ENCODE results near the gene ATG12.
"Not testable (repeated sequence)": the region's sequence is repeated elsewhere in the genome, so short reads cannot be mapped to it uniquely, and the experiment has no call there.

Gene ATG12

DNA sequence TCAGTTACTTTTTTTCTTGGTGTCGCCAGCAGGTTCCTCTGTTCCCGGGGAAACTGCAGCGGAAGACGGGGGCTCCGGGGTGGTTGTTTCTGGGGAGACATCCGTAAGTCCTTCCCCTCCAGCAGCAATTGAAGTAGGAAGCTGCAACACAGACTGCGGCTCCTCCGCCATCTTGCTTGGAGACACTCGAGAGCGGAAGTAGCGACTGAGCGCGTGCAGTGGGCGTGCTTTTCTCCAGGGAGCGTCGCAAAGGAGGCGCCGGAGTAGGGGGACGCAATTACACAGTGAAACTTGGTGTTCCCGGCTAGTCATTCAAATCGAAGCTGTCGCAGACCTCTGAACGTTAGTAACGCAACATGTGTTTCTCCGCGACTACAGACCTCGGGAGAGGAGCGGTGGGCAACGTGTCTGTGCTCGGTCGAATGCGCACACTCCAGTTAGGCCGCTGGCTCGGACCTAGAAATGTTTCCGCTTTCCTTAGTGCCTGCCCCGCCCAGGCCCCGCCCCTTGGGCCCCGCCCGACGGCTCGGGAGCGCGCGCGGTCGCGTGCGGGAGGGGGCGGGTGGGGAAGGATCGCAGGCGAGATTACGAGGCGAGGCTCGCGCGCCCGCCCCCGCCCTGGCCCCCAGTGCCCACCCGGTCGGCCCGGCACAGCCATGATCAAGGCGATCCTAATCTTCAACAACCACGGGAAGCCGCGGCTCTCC lies at the start of gene ATG12, which contains the start of gene AP3S1:
Gene ATG12 (minus strand): TSS at position 184 of the 707 bp plus-strand sequence. CDS start 13 bp downstream, at position 171.
Gene AP3S1 (plus strand): TSS at position 554 of the 707 bp plus-strand sequence. CDS start 103 bp downstream, at position 657.
- DNase-seq = peak; percentile 96

DNA sequence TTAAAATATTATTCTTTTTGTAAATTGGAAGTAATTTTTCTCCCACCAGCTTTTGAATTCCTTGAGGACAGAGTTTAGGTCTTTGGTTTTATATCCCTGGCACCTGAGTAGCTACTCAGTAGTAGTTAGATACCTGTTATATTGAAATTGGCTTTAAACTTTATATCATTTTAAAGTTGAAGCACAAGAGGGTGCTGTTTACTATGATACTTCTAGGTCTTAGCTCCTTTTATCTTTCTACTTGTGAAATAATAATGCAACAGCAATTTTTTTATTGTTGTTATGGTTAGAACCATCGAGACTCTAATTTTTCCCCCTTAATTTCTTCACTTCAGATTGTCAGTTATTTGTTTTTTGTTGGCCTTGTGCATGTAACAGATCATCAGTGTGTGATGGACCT lies 46.7 kb upstream of the ATG12 start:
- DNase-seq = no peak

DNA sequence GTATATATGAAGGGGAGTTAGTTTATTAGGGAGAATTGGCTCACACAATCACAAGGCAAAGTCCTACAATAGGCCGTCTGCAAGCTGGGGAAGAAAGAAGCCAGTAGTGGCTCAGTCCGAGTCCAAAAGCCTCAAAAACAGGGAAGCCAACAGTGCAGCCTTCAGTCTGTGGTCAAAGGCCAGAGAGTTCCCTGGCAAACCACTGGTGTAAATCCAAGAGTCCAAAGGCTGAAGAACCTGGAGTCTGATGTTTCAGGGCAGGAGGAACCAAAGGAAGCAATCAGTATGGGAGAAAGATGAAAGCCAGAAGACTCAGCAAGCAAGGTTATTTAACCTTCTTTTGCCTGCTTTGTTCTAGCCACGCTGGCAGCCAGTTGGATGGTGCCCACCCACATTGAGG lies 43.8 kb upstream of the ATG12 start:
- not testable (repeated sequence) for DNase-seq

DNA sequence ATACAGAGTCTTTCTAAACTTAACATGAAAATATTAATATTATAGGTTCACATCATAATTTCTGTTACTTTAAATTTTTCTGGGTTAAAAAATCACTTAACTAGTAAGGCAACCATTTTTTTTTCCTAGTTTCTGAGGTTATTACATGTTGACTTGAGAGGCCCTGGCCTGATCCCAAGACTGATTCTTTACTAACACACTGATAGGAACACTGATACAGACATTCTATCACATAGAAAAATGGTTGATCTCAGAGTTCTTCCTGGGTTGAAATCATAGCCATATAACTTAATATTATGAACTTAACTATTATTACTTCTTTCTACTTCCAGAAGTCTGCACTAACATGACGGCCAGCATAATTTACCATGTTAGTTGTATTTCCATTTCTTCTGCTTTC lies 43.3 kb upstream of the ATG12 start:
- no peak for DNase-seq

DNA sequence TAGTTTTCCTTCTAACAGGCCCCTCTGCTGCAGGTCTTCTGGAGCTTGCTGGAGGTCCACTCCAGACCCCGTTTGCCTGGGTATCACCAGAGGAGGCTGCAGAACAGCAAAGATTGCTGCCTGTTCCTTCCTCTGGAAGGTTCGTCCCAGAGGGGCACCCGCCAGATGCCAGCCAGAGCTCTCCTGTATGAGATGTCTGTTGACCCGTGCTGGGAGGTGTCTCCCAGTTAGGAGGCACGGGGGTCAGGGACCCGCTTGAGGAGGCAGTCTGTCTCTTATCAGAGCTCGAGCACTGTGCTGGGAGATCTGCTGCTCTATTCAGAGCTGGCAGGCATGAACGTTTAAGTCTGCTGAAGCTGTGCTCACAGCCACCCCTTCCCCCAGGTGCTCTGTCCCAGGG lies 41.1 kb upstream of the ATG12 start:
- DNase-seq = not testable (repeated sequence)

DNA sequence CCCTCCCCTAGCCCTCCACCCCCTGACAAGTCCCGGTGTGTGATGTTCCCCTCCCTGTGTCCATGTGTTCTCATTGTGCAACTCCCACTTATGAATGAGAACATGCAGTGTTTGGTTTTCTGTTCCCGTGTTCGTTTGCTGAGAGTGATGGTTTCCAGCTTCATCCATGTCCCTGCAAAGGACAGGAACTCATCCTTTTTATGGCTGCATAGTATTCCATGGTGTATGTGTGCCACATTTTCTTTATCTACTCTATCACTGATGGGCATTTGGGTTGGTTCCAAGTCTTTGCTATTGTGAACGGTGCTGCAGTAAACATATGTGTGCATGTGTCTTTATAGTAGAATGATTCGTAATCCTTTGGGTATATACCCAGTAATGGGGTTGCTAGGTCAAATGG lies 36.0 kb upstream of the ATG12 start:
- DNase-seq = not testable (repeated sequence)

DNA sequence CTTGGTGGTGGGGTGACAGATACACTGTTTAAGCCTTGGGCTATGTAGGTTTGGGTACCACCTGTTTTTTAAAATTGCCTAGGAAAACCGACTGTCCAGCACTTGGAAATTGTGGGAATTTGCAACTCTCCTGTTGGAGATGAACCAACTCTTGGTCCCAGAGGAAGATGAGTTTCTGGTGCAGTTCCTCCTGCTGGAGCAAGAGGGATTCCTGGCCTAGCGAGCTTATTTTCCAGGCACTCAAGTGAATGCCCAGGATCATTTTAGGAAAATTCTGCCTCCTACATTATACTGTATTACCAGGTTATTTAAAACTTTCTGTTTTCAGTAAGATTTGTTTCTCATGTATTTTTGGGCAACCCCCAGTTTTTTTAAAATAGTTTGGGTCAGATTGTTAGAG lies 34.1 kb upstream of the ATG12 start:
- DNase-seq = no peak

DNA sequence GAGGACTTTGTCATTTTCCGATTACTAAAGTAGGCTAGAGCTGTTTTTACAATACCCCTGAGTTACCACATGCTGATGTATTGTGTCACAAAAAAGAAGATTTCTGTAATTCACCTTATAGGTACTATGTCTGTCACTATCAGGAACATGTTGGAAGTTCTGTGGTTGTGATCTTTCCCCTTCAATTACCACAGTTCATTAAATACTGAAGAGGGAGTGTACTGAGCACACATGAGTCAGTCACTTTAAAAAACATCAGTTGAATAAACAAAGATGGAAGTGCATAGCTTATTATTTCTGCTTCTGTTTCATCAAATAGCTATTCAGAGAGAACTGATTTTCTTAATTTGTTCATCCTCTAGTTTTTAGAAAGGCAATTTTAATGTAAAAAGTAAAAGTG lies 32.0 kb upstream of the ATG12 start:
- DNase-seq = no peak

DNA sequence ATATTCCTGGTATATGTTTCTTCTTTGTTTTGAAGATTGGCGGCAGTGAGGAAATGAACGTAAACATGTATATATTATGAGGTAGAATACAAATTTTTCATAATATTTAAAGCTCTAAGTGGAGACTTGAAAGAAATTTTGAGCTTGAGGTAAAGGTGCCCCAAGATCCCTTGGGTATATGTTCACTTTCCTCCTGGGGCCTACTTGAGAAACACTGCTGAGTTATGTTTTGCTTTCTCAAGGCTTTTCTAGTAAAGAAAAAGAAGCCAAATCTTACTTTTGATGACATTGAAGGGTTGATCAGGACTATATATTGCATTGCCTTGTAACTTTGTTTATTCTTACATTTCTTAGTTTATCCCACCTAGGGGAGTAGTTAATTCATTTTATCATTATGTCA lies 31.1 kb upstream of the ATG12 start:
- no peak for DNase-seq

DNA sequence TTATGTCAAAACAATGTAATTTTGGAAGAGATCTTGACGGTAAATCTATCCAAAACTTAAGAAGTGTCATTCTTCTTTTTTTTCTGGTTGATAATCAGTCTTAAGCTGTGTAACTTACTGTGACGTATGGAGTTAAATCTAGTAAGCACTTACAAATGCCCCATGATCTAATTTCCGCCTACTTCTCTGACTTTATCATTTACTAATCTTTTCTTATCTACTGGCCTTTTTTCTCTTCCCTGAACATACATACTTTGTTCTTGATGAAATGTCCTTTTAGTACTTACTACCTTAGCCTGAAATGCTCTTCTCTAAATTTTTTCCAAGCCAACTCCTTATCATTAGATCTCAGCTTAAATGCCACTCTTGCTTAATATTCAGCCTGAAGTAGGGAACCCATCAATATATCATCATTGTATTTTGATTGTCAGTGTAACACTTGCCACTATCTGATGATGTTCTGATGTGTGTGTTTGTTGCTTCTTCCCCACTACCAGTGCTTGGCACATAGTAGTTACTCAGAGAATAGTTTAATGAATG lies 28.0 kb upstream of the ATG12 start:
- no peak for DNase-seq

DNA sequence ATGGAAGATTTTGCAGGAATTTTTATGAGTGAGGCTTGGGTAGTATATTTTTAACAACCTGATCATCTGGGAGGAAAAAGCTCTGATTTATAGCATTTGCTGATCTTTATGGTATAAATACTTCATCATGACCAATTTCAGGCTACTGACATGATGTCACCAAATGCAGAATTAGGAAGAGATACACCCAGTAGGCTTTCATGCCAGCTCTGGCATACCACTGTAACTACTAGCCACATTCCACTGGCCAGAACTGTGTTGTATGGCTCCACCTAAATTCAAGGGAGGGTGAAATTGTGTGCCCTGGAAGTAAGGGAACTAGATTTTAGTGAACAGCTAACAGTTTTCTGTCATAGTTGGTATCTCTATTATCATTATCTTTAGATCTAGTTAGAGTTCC lies 18.0 kb upstream of the ATG12 start:
- DNase-seq = no peak

DNA sequence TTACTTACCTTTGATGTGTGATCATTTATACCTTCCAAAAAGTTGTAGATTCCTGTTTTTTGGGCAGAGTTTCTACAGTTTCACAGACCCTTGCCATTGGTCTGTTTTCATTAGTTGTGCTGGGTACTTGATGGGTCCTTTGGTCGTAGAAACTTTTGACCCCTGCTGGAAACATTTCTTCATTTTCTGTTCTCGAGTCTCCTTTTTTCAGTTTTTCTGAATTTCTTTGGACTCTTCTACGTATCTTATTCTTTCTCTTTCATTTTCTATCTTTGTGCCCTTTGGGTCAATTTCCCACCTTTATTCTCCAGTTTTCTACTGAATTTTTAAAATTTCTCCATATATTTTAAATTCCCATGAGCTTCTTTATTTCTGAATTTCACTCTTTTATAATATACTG lies 17.0 kb upstream of the ATG12 start:
- no peak for DNase-seq

DNA sequence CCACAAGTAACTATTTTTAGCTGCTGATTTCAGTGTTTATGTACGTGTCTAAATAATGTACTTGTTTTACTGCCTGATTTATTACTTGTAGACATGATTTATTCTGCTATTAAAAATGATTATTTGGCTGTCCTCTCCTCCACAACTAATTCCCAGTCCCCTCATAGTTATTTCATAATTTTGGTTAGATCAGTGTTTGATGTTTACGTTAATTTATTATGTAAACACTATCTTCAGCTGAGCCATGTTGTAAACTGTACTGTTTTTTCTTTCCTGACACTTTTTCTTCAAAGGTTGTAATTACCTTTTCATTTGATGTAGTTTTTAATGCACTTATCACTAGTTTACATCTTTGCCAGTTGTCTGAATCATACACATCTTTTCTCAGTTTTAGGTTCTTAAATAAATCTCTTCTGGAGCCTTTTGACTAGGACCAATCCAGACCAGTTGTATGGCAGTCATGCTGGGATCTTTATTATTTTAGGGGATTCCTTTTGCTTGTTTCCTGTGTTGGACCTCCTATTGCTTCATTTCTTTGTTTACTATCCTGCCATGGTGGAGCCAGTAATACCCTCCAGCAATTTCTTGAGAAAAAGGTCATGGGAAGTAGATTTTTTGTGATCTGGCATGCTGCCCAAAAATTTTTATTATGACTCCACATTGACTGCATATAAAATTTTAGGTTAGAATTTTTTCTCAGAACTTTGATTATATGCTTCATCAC lies 16.4 kb upstream of the ATG12 start:
- no peak for DNase-seq

DNA sequence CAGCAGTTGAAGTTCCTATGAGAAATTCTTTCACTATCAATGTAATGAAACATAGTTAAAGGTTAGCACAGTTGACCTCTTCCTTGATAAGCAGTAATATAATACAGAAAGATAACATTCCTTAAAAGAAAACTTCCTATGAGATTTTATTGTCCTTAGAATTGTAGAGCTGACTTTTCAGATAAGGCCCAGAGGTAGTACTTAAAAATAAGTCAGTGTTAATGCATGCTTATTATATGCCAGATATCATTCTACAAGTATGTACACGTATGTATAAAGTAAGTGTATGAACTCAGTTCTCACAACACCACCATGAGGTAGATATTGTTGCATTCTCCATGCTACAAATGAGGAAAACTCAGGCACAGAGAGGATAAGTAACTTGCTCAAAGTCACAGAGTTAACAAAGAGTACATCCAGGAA lies 15.7 kb upstream of the ATG12 start:
- DNase-seq = no peak

DNA sequence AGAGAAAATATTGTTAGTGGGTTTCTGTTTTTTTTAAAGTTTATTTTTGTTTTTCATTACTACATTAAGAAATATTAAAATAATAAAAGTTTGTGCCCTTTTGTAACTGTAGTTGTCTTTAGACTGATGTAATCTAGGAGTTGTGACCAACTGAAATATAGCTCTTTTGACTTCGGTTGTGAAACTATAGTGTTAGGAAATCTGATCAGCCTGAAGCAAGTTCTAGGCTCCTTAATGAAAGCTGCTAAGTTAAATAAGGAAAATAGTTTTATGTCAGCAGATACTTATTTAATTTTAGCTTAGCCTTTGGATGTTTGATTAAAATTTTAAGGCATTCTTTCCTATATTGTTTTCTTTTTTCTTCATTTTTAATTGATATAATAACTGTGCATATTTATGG lies 14.6 kb upstream of the ATG12 start:
- no peak for DNase-seq

DNA sequence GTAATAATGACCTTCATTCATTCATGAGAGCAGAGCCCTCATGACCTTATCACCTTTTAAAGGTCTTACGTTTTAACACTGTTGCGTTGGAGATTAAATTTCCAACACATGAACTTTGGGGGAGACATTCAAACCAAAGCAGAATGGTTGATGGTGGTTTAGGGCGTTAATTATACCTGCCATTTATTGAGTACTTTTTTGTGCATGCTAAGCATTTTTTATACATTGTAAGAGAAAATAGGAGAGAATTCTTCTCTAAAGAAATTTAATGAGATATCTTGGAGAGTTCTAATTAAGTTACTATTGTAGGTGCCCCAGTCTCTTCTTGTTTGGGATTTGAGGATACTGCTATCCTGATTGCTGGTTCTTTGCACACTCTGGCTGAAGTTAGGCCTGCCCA lies 12.8 kb upstream of the ATG12 start:
- DNase-seq = no peak

DNA sequence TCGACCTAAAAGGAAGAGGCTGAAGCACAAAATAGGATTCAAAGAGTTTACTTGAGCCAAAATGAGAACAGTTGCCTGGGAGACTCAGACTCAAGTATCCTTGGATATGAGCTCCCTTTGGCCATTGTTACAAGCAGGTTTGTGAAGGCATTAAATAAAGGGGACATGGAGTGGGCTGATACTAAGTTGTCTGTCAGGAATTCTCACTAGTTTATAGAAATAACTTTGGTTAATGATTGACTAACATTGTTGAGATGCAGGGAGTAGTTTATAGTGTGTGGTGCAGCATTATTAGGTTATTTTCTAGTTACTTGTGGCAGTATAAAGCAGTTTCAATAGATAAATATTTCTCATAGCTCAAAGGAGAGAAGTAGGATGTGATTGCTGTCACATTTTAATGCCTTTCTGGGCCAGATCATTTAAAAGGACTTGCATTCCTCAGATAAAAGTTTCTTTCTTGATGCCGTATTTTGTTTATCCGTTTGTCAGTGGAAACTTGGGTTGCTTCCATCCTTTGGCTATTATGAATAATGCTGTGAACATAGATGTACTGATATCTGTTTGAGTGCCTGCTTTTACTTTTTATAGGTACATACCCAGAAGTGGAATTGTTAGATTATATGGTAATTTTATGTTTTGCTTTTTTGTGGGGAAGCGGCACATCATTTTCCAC lies 9.5 kb upstream of the ATG12 start:
- no peak for DNase-seq

DNA sequence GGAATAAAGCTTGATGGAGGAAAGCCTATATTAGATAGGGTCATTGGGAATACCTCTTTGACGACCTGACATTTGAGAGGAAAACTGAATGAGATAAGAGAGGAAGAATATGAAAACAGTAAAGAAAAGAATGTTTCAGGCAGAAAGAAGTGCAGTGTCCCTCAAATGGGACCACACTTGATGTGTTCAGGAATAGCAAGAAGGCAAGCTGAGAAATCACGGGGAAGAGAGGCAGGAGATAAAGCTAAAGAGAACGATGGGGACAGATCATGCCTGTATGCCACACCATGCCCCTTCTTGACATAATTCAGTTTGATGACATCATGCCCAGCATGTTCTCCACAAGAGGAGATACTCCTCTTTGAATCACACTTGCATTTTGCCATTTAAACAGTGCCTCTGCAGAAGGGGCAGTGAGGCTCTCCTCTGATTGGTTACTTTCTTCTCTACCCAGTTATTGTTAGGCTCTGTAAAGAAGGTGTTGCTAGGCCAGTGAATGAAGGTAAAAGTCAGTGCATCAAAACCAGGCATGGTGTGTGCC lies 8.0 kb upstream of the ATG12 start:
- DNase-seq = no peak

DNA sequence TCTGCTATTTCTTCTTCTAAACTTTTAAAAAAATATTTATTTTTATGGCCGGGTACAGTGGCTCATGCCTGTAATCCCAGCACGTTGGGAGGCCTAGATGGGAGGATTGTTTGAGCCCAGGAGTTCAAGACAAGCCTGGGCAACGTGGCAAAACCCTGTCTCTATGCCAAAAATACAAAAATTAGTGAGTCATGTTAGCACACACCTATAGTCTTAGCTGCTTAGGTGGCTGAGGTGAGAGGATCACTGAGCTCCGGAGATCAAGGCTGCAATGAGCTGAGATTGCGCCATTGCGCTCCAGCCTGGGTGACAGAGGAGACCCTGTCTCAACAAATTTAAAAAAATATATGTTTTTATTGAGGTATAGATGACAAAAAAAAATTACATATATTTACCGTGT lies 5.9 kb upstream of the ATG12 start:
- no peak for DNase-seq

DNA sequence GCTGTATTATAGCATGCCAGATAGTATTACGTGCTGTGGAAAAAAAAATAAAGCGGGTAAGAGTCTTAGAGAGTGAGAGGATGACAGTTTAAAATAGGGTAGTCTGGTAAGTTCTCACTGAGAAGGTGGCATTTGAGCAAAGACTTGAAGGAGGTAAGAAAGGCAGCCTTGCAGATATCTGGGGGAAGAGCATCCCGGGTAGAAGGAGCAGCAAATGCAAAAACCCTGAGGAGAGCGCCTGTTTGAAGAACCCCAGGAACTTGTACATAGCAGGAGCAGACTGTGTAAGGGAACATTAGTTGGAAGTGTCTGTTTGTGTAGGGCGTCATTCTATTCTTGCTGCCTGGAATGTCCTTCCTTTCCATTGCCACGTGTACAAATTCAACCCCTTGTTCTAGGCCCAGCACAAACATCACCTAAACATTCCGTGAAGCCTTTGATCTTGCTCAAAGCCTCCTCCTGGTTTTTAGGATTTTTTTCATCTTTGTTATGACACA lies 3.0 kb upstream of the ATG12 start:
- no peak for DNase-seq

DNA sequence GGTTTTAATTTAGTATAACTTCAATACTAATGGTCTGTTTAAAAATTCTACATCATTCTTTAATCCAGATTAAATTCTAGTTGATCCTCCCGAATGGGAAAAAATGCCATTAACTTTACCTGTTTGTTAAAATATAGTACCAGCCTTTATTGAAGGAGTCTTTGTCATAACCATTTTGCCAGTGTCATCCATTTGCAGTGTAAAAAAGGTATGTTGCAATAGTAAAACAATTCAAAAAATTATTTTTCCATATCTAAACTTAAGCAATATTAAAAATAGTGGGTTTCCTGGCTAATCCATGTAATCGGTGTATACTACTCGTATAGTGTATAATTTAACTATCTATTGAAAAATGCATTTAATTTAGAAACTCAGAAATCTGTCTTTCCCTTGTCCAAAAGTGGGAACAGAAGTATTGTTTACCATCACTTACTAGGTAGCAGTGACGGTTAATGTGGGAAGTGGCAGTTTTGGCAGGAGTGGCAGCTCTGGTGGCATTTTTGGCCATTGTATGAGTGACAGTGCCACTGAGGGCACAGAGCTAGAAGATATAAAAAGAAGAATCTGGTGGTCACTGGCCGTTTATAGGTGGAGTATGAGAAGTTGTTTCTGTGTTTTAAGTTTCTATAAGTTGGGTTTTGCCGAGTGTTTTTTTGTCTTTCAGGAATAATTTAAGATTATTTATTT lies 2.2 kb upstream of the ATG12 start:
- DNase-seq = no peak

DNA sequence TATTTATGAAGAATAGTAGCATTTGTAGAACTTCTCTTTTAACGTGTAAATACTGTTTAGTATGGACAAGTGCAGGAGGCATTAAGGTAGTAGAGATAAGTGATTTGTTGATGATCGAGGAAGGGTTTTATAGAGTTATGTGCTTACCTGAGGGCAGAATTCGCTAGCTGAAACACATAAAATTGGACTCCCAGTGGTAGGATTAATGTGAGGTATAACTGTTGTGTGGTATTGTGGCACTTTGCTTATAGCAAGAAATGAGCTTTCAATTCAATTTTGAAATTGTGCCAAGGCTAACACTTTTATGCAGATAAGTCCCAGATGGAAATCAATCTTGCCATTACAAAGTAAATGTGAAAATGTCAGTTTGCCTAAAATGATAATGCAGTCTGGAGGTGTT lies 1.6 kb upstream of the ATG12 start:
- DNase-seq = no peak
